Renal pelvis (tissue), 12 donors: ENCODE measurements around the gene IFI27. TPM values are rescaled to one million over a fixed set of nuclear protein-coding genes. Genes with fewer than 3 reads are reported as not detected.
"Not testable (repeated sequence)": the region's sequence is repeated elsewhere in the genome, so short reads cannot be mapped to it uniquely, and the experiment has no call there.

Source experiments
- DNase-seq: peaks from one replicate; pipeline ENCODE4 v3.0.0-alpha.2; 2013
- long read RNA-seq, 16 experiments: transcript quantifications; one replicate each; lab custom pipeline, GENCODE V29; 2026
- polyA plus RNA-seq, 3 donors: library from polyadenylated mRNA; unstranded; fragments of 120-200 nt; gene quantifications; one replicate each; pipeline ENCODE4 v1.2.1, GENCODE V29; 2013; ENCODE audit not compliant: insufficient read length in 3 of 3

The IFI27 gene
- 1 to 10 TPM; 5.1 to 9.1 (median 7.3) TPM for polyA plus RNA-seq
- long read RNA-seq, donor 1, partial matches to known transcripts, result 0 of 3 reads
- long read RNA-seq, donor 1, other reads (novel, unspliced or antisense), result 0 of 3 reads
- long read RNA-seq, donor 2, partial matches to known transcripts, result 71 of 145 reads
- long read RNA-seq, donor 2, other reads (novel, unspliced or antisense), result 70 of 145 reads
- long read RNA-seq, donor 3, partial matches to known transcripts, result 0 of 3 reads
- long read RNA-seq, donor 3, other reads (novel, unspliced or antisense), result 0 of 3 reads
- long read RNA-seq, donor 4, partial matches to known transcripts, result 0 of 4 reads
- long read RNA-seq, donor 4, other reads (novel, unspliced or antisense), result 0 of 4 reads
- long read RNA-seq, donor 5, partial matches to known transcripts, result 0 of 1 reads
- long read RNA-seq, donor 5, other reads (novel, unspliced or antisense), result 0 of 1 reads
- long read RNA-seq, donor 6, partial matches to known transcripts, result 0 of 1 reads
- long read RNA-seq, donor 6, other reads (novel, unspliced or antisense), result 0 of 1 reads
- long read RNA-seq, donor 7, partial matches to known transcripts, result 0 of 4 reads
- long read RNA-seq, donor 7, other reads (novel, unspliced or antisense), result 0 of 4 reads
- long read RNA-seq, donor 8, transcript IFI27-211 (5 exons, 364 nt), result major isoform, 7 of 20 reads
- long read RNA-seq, donor 8, transcript IFI27-212 (4 exons, 505 nt), result major isoform, 7 of 20 reads
- long read RNA-seq, donor 8, partial matches to known transcripts, result 0 of 20 reads
- long read RNA-seq, donor 8, other reads (novel, unspliced or antisense), result 0 of 20 reads
- long read RNA-seq, donor 9, transcript IFI27-212 (4 exons, 505 nt), result major isoform, 5 of 9 reads
- long read RNA-seq, donor 9, partial matches to known transcripts, result 0 of 9 reads
- long read RNA-seq, donor 9, other reads (novel, unspliced or antisense), result 0 of 9 reads
- long read RNA-seq, donor 10, partial matches to known transcripts, result 0 of 3 reads
- long read RNA-seq, donor 10, other reads (novel, unspliced or antisense), result 0 of 3 reads
- long read RNA-seq, donor 11, partial matches to known transcripts, result 0 of 1 reads
- long read RNA-seq, donor 11, other reads (novel, unspliced or antisense), result 0 of 1 reads
- long read RNA-seq, donor 12, partial matches to known transcripts, result 0 of 4 reads
- long read RNA-seq, donor 12, other reads (novel, unspliced or antisense), result 0 of 4 reads
- long read RNA-seq, donor 13, partial matches to known transcripts, result 0 of 3 reads
- long read RNA-seq, donor 13, other reads (novel, unspliced or antisense), result 0 of 3 reads
- long read RNA-seq, donor 14, result 0 reads
- long read RNA-seq, donor 15, result 0 reads
- long read RNA-seq, donor 16, partial matches to known transcripts, result 111 of 117 reads
- long read RNA-seq, donor 16, other reads (novel, unspliced or antisense), result 0 of 117 reads

DNA sequence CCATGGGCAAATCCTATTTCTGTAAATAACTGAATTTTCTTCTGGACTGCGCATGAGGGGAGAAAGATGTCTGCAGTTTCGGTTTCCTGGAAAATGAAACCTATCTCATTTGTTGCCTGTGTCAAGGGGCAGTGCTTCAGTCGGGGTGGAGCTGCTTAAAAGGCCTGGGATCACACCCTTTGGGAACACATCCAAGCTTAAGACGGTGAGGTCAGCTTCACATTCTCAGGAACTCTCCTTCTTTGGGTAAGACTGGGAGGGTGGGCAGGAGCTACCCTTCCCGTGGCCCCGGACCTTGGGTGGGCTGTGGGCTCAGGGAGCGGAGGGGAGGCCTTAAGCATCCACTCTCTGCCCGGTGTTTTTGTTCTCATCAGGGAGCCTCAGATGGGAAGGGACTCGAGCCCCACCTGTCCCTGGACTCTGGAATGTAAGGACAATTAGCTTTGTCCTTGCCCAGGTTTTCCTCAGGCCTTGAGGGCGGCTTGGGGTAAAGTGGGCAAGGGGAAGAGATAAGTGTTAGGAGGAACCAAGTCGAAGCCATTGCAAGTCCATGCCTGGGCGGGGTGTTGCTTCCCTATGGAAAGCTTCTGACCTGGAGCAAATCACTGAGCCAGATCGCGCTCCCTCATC is at the start of gene IFI27:
IFI27 (plus strand) TSS at position 185 of the 630 bp plus-strand sequence.
- DNase-seq, result no peak

DNA sequence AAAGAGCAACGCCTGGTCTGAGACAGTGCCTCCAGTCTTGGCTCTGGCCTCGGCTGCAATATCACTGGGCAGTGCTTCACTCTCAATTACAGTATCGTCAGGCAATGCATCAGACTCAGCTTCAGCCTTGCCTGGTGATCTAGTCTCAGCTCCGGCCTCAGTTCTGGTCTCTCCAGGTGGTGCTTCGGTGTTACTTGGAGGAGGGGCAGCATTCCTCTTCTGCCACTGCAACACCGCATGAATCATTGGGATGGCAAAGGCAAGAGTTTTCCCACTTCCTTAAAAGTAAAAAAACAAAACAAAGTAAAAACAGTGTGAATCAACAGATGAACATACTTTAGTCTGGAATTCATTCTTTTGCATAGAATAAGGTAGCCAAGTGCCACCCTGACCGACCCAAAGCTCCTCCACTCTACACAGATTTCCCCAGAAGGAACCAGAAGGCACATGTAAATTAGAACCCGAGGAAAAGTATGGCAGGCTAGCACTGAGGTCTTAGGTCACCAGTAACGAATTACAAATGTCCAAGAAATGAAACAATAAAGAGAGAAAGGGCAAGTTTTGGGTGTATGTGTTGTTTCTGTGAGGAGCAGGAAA is 48.1 kb upstream of the IFI27 start:
- no peak for DNase-seq

DNA sequence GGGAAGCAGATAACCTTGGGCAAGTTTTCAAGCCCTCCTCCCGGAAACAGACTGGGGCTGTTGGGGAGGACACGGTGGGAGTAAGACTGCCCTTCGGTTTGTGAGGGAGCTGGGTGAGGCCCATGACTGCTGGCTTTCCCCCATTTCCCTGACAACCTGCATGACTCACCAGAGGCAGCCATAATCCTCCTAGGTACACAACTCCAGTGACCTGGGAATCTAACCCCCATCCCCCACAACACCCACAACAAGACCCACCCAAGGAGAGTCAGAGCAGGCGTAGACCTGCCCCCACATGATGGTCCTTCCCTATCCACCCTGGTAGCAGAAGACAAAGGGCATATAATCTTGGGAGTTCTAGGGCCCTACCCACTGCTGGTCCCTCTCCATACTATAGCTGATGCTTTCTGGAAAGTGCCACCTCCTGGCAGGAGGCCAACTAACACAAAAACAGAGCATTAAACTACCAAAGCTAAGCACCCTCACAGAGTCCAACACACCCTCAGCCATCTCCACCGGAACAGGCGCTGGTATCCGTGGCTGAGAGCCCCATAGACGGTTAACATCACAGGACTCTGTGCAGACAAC is 44.4 kb upstream of the IFI27 start:
- DNase-seq, result no peak

DNA sequence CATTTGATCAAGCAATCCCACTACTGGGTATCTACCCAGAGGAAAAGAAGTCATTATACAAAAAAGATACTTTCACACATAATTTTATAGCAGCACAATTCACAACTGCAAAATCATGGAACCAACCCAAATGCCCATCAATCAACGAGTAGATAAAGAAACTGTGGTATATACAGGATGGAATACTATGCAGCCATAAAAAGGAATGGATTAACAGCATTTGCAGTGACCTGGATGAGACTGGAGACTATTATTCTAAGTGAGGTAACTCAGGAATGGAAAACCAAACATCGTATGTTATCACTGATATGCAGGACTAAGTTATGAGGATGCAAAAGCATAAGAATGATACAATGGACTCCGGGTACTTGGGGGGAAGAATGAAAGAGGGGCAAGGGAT is 38.5 kb upstream of the IFI27 start:
- DNase-seq, result not testable (repeated sequence)

DNA sequence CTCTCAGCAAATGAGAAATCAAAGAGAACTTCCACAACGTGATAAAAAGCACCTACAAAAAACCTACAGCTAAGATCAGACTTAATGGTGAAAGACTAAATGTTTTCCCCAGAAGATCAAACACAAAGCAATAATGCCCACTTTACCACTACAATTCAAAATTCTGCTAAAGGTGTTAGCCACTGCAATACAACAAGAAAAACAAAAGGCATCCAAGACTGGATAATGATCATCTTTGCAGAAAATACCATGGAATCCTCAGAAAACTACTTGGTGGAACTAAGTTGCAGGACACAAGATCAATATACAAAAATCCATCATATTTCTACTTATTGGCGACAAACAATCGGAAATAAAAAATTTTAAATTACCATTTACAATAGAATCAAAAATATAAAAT is 36.0 kb upstream of the IFI27 start:
- no peak for DNase-seq

DNA sequence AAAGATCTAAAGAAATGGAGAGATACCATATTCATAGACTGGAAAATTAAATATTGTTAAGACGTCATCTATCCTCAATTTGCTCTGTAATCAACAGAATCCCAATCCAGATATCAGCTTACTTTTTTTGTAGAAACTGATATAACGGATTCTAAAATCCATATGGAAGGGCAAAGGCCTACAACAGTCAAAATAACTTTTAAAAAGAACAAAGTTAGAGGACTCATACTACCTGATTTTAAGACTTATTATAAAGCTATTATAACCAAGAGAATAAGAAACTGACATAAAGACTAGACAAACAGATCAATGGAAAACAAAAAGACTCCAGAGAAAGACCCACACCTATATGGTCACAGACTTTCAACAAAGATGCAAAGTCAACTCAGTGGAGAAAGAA is 35.5 kb upstream of the IFI27 start:
- DNase-seq, result no peak

DNA sequence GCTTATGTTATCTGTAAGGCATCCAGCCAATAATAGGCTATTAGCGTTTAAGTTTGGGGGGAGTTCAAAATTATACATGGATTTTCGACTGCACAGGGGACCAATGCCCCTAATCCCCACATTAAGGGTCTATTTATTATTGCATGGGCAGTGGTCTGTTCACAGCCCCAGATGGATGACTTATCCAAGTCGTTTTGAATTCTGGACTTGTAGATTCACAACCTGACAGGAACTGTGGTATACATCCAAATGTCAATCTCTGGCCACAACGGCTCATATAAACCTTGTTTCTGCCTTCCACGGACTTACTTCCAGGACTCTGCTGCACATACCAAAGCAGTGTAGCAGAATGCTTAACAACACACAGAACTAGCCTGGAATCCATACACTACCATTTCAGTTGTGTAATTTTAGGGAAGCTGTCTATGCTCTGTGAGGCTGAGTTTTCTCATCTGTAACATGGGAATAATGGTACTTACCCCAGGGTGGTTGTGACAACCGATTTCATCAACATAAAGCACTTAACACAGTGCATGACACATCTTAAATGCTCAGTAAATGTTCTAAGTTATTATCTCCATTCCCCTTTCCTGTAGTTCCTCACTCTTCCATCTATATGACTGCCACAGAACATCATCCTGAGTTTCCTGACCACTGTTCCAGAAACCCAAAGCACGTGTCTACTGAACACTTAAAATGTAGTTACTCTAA is 33.3 kb upstream of the IFI27 start:
- DNase-seq, result no peak

DNA sequence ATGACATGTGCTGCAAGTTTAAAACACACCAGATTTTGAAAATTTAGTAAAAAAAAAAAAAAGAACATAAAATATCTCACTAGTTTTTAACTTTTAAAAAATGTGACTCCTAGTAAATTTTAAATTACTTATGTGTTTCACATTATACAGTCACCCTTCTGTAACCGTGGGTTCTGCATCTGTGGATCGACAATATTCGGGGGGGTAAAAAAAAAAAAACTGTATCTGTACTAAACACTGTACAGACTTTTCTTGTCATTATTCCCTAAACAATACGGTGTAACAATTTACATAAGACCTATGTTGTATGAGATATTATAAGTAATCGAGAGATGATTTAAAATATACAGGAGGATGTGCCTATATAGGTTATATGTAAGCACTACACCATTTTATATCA is 32.7 kb upstream of the IFI27 start:
- no peak for DNase-seq

DNA sequence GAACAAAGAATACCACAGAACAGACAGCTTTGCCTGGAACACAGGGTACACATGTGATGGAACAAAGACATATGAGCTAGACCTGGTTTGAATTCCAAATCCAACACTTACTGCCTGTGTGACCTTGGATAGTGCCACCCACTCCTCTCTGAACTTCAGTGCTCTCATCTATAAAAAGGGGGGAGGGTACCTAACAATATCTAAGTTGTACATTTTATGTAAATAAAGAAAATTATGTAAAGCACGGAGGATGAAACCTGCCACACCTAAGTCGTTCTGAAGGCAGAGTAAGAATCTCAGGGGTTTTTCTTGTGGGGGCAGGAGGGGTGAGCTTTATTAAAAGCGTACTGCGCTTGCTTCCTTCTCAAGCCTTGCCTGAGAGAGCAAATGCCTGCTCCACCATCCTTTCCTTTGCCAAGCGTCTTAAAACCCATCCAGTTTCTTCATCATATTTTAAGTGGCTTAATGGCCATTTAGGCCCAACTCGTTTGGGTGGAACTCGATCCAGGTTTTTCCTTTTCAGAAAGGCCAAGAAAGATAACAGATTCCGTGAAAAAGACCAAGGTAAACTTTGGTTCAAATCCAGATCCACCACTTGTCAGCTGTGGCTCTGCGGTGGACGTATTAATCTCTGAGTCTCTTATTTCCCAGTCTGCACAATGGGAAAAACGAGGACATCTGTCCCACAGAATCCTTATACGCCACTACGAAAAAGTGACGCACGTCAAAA is 30.5 kb upstream of the IFI27 start:
- no peak for DNase-seq

DNA sequence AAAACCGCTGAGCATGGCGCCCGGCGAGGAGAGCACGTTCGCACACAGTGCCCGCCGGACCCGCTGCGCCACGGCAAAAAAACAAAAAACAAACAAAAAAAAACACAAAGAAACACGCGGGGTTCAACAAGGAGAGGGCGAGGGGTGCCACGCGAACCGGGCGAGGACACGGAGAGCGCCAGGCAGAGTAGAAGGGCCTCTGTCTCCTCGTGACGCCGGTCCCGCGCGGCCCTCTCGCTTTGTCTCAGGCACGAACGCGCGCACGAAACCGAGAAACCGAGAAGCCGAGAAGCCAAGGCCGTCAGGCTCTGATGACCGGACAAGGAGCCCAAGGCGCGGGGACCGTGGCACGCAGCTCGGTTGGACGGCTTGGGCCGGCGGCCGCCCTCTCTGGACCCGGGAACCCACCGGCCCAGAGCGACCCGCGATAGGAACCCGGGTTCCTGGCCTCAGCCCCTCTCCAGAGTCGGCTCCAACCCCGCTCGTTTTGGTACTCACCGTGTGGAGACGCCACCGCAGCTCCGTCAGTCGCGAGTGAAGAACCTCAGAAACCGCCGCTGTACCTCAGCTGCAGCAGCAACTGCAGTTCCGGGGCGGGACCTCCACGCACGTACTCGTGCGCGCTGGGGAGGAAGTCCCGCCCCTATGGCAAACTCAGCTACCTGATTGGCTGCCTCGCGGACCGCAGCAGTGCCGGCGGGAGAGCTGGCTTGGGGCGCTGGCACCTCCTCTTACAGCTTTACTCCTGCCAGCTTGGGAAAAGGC is 29.7 kb upstream of the IFI27 start, which contains the start of the genes DDX24 and IFI27L1:
DDX24 (minus strand) TSS at position 582 of the 765 bp plus-strand sequence. CDS start 1,460 bp downstream, outside the sequence.
IFI27L1 (plus strand) TSS at position 690 of the 765 bp plus-strand sequence. CDS start 15,628 bp downstream, outside the sequence.
- peak; percentile 93 for DNase-seq

DNA sequence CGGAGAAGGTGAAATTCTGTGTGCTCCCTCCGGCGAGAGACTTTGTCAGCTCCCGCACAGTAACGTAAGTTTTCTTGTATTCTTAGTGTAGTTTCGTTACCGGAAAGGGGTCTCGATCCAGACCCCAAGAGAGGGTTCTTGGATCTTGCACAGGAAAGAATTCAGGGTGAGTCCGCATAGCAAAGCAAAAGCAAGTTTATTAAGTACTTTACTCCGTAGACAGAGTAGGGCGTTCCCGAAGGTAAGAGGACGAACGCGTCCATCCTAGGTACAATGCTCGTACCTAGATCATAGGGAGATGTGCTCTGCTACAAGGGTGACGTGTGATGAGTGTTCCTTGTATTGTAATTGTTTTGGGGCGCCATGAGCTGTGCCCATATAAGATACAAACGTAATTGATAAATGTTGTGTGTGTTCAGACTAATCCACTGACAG is 29.1 kb upstream of the IFI27 start:
- DNase-seq, result no peak

DNA sequence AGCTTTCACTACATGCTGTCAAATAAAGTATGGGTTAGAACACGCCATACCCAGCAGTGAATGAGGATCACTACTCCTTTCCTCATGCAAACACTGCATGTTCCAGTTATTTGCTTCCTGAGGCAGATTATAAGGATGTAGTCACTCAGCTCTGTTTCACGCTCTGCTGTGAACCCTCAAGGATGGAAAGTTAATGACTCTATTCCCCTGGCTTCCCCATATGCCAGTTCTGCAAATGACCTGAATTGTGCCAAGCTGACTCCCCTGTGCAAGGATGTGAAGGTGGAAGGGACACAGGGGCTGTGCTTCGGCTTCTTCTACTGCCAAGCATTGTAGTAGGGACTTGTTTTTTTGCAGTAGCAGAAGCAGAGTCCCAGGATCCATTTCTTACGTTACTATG is 22.6 kb upstream of the IFI27 start:
- DNase-seq, result no peak

DNA sequence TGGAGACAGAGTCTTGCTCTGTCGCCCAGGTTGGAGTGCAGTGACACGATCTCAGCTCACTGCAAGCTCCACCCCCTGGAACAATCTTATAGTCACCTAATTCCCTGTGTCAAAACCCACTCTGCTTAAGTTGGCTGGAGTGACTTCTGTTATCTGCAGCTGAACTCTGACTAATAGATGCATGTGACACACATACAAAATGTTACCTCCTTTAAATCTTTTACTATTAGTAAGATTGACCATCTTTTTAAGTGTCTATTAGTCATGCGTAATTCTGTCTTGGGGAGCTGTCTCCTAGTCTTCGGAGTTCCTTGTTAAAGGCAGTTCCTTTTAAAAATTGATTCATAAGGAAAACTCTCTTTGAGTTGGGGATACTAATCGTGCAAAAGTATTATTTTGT is 22.0 kb upstream of the IFI27 start:
- DNase-seq, result no peak

DNA sequence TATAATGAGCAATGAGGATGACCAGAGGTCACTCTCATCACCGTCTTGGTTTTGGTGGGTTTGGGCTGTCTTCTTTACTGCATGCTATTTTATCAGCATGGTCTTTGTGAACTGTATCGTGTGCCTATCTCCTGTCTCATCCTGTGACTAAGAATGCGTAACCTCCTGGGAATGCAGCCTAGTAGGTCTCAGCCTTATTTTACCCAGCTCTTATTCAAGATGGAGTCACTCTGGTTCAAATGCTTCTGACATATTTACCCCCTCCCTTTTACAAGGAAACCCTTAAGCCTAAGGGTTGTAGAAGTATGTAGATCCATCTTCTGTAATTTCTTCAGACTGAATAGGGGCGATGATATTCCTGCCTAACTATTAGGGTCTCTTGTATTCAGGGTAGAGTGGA is 21.1 kb upstream of the IFI27 start:
- DNase-seq, result no peak

DNA sequence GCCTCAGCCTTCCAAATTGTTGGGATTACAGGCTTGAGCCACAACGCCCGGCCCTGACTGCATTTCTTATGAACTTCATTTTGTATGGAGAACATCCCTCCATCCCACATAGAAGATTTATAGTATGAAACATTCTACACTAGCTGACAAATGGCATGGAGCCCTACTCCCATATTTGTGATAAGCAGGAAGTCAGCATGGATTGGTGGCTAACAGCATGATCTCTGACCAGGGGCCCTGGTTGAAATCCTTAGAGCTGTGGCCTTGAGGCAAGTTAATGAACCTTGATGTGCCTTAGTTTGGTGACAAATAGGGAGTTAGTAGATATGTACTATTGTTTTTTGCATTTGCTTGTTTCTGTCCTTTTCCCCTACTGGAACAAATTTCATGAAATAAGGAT is 17.1 kb upstream of the IFI27 start:
- no peak for DNase-seq

DNA sequence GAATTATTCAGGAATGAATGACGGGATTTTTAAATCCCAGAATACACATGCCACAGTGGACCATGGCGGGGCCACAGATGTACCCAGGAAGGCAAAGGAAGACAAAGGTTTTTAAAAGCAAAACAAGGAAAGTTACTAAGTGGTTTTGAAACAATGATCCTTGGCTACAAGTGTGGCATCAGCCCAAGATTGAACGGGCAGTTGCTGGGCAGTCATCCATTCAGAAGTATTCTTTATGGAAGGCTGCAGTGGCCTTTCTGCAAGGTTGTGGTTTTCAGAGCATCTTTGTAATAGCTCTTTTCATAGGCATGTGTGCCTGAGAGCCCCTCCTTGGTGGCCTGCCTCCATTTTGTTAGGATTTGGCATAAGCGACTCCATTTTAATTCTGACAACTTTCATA is 13.4 kb upstream of the IFI27 start:
- no peak for DNase-seq

DNA sequence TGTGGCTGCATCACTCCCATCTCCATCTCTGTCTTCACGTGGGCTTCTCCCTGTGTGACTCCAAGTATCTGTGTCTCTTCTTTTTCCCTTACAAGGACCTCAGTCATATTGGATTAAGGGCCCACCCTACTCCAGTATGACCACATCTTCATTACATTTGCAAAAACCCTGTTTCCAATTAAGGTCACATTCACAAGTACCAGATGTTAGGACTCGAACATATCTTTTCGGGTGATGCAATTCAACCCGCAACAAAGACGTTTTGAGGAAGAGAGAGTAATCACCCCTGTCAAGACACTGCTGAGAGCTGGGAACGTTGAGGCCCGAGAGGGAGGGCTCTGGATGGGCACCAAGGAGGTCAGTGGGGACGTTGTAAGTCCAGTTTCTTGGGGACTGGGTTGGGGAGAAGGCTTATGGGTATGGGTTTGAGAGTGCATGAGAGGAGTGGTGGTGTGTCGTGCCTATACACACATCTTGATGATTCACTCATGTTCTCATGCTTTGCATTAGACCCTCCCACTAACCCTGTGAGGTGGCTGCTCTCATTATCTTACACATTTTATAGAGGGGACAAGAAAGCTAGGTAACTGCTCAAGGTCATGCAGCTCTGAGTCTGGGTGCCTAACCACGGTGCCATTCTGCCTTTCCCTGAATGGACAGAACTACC is 12.1 kb upstream of the IFI27 start:
- DNase-seq, result no peak
